Activated T-cell treated with anti-CD3 and anti-CD28 coated beads for 48 hours (primary cell): ENCODE results near the gene CNTN5.

ENCODE experiments used
- DNase-seq: peaks from one replicate; pipeline ENCODE4 v3.0.0-alpha.2; 2020; ENCODE audit warnings: low read depth

The CNTN5 gene

DNA sequence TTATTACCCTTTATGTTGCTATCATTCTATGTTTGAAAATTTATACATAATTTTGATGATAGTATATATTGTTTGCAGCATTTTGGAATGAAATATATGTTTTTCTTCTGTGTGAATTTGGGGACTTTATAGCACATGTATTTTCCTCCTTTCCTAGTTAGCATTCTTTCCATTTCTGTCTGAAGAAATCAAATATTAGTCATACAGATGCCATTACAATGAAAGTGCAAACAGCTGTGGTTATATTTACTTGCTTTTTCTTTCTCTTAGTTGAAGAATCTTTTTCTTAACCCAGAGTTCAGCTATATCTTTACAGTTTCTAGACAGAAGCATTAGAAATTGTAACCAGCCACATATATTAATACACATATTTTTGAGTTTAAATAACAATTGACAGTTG is 913.3 kb downstream of the CNTN5 start:
- no peak for DNase-seq

DNA sequence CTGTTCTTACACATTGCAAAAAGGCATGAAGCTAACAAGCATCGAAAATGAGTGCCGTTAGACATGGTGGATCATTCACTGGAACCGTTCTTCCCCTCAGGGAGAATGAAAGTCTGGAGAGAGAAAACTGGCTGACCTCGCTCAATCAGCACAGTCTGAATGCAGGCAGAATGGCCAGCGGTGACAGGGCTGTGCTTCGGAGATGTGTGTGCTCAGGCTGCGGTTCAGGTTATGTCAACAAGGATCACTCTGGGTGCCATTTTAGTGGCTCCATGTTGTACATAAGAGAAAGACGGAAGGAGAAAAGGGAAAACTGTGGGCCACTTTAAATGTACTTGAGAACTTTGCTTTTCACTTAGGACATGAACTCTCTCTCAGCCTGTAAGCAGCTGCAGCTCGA is 916.6 kb downstream of the CNTN5 start:
- DNase-seq: no peak

- DNase-seq: no peak
Observed at GRCh38 chr11:99952816-99953215, 932.1 kb downstream of the CNTN5 start.

- DNase-seq: no peak
Observed at GRCh38 chr11:99960536-99960935, 939.8 kb downstream of the CNTN5 start.

- no peak for DNase-seq
Observed at GRCh38 chr11:99968336-99968735, 947.6 kb downstream of the CNTN5 start.

DNA sequence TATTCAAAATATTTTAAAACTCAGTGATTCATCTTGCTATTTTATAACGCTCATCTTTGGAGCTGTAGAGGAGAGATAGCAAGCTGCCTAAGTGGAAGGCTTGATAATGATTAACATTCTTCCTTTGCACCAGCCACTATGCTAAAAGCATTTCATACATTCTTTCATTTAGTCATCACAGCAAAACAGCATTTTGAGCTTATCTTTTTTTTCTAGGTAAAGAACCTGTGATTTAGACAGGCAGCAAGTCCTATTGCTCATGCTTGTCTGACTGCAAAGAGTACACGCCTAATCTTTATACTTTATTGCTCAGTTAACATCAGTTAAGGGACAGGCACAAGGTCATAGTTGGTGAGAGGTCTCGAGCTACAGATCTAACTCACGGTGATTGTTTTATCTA is 953.2 kb downstream of the CNTN5 start:
- no peak for DNase-seq

DNA sequence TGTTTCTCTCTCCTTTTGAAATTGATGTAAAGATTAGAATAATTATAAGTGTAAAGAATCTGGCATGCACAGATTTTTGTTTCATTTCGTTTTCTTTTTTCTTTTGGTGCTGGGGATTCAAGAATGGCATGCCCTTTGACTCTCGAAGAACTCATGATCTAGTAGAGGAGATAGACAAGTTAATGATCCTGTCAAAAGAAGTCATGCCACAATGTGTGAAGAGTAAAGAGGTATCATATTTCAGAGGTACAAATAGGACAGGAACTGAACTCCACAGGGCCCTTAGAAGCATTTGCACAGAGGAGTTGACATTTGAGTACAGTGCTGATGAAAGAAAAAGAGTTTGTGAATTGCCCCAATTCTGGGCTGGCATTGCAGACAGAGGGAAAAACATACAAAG is 958.3 kb downstream of the CNTN5 start:
- DNase-seq: no peak

DNA sequence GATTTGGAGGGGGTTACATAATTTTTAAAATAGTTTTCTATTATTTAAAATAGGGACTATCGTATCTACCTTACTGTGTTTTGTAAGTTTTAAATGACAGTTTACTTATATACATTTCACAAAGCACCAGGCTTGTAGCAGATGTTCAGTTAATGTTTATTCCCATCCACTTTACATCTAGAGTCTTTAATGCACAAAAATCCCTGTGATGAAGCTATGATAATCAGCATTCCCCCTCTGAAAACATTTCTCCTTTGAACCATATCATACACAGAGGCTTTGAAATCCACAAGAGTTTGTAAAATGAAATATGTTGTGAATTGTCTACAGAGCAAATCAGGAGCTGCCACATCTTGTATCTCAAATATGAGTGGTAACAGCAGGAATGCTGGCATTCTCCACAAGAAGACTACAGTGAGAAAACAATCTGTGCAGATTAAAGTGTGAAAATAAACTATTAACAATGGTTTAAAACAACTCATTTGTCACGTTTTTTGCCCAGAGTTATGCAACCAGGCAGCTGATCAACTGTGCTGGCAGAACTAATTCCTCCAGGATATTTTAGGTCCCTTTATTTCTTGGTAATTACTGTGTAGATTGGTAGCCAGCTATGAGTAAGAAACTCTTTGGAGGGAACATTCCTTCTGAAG is 967.2 kb downstream of the CNTN5 start:
- DNase-seq: no peak

- DNase-seq: no peak
Observed at GRCh38 chr11:99988471-99988837, 967.7 kb downstream of the CNTN5 start.

DNA sequence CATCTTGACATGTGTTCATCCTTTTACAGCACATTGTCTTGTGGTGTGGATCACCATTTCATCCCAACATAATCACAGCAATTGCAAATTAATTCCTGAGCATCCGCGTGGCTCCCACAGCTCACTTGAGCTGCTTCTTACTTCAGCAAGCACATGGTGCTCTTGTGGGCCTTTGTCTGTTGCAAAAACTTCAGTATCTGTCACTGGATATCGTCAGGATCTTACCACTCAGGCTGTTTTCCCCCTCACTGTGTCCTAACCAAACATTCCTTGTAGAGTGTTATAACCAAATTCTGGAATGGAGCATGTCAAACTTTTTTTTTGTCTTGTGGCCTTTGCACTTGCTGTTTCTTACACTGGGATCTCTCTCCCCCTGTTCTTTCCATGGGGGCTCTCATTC is 983.2 kb downstream of the CNTN5 start:
- no peak for DNase-seq

GRCh38 chr11:100004541-100004940 is 983.8 kb downstream of the CNTN5 start:
- DNase-seq: no peak

DNA sequence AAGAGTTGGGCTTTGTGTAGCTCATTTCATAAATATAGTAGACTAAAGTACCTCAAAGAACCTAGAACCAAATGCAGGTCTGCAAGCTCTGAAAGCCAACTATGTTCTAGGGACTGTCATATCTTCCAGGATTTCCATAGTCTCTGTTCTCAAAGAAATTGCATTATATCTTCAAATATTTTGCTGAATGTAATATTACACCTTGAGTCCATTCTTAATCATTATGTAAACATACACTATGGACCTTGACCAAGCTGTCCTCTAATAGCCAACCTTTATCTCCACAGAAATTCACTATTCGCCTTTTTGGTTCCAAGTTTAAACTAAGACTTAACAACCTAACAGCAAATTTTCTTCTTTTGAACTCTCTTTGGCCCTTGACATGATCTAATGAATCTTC is 987.7 kb downstream of the CNTN5 start:
- DNase-seq: no peak

- DNase-seq: no peak
Observed at GRCh38 chr11:100009728-100010127, 989.0 kb downstream of the CNTN5 start.

DNA sequence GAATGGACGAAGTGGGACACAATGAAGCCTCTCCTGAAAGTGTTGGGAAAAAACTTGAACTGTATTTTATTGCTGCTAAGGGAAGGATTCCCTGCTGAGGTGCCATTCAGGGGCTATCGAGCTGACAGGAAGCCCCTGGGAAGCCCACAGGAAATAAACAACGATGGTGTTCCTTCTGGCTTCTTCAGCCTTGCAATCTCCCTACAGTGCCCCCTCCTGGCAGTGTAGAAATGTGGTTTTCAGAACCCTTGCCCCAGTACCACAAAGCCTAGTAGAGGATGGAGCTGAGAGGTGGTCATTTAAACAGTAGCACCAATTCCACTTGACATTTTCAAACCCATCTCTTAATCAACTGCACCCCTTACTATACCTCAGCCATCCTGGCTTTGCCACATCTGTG is 989.6 kb downstream of the CNTN5 start:
- DNase-seq: no peak

DNA sequence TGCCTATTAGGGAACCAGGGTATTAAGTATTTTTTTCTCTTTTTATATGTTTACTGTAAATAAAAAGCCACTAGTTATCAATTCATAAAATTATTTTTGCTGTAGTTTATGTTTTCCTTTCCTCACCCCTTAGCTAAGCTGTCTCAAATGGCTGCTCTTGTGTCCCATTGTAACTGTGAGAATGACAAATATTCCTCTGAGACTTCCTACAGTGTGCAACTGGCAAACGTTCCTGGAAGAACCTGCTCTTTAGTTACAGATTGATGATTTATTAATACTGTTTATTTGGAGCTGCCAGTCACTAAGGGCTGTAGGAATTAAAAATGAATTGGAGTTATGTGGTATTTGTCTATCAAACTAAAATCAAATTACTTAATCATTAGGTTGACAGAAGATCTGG is 990.9 kb downstream of the CNTN5 start:
- DNase-seq: no peak

DNA sequence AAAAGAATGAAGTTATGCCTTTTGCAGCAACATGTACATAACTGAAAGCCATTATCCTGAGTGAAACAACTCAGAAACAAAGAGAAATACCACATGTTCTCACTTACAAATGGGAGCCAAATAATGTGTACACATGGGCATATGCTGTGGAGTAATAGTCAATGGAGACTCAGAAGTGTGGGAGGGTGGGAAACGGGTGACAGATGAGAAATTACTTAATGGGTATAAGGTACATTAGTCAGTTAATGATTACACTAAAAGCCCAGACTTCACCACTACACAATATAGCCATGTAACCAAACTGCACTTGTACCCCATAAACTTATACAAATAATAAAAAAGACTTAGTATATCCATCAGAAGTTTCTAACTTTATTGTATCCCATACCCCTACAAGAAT is 992.3 kb downstream of the CNTN5 start:
- no peak for DNase-seq

- DNase-seq: no peak
Observed at GRCh38 chr11:100031973-100032372, 1011.2 kb downstream of the CNTN5 start.

GRCh38 chr11:100061006-100061405 is 1040.3 kb downstream of the CNTN5 start:
- DNase-seq: no peak

GRCh38 chr11:100066399-100066798 is 1045.7 kb downstream of the CNTN5 start:
- DNase-seq: no peak

DNA sequence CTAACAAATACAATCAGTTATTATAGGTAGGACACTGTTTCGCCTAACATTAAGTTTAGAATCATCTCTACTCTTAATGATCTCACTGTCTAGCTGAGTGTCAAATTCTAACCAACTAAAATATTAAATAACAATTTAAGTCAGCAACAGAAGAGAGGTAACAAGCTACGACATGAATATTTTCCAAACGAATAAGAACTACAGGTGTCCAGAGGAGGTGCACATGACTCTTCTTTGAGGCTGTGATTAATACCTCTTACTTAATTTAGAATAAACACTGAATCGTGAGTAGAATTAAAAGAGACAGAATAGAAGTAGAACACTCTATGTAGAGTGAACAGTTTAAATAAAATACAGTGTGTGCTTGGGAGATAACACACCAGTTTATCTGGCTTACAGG is 1047.4 kb downstream of the CNTN5 start:
- DNase-seq: no peak

- no peak for DNase-seq
Observed at GRCh38 chr11:100072131-100072530, 1051.4 kb downstream of the CNTN5 start.

DNA sequence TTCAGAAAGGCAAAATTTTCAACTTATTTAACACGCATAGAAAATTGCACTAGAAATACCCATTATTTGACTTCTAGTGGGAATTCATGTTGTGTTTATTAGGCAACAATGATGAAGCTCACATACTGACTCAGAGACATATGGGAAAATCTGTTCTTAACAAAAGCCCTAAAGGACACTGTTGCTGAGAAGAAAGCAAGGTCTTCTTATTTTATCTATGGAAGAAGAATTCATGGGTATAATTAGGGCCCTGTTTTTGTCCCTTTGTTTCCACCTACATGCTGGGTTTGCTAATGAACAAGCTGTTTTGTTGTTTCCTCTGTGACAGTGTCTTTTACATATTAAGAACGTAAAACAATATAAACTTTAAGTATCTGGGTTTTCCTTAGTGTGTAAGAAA is 1059.6 kb downstream of the CNTN5 start:
- DNase-seq: no peak

- DNase-seq: no peak
Observed at GRCh38 chr11:100080821-100081220, 1060.1 kb downstream of the CNTN5 start.

DNA sequence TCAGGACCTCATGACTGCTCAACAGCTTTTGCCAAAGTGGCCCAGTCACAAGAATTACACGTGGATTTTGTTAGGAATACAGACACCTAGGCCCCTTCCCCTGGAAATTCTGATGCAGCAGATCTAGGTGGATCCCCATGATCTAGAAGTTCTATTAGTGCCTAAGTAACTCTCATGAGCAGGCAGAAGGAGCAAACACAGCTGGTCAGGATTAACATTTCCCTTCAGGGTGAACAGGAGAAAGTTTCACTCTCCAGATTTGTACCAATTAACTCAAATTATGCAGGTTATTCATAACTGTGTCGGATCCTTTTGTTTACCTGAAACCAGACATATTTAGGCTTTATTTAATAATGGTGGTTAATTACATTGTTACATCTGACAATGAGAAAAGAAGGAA is 1072.9 kb downstream of the CNTN5 start:
- DNase-seq: no peak
